ENCODE results near the gene TP53TG5. TPM values are rescaled to one million over a fixed set of nuclear protein-coding genes. Genes with fewer than 3 reads are reported as not detected.

The TP53TG5 gene
- total RNA-seq, 4 donors from 2014 or later, result not detected

- no peak overlapping the region for H3K4me3 ChIP-seq
- H3K9me3 ChIP-seq, result no peaks in the 10 kb centered on the region
- 80 to 90% methylated on average over 9 to 11 of the region's 21 CpGs for WGBS, 2 donors
- TF ChIP-seq POLR2A (IDR thresholded peaks at IDR 0.05) (no peak), CTCF (IDR thresholded peaks at IDR 0.05) (no peak)
- no peak for DNase-seq
- H3K36me3 ChIP-seq, result peaks cover 0 to 8% (median 0%) of the 10 kb centered on the region in 3 donors
- no peaks in the 10 kb centered on the region for H3K27me3 ChIP-seq
- intact Hi-C loops (cut with DNase I), result no loop called here
- no peaks in the 10 kb centered on the region for H3K4me1 ChIP-seq
- H3K27ac ChIP-seq, result no peak overlapping the region
Measured at GRCh38 chr20:45394221-45395113, 16.3 kb upstream of the TP53TG5 start.

GRCh38 chr20:45392733-45393132, 14.6 kb upstream of the TP53TG5 start:
- Histone ChIP-seq H3K9me3 (no peaks in the 10 kb centered on the region), H3K36me3 (peaks cover 0 to 8% (median 0%) of the 10 kb centered on the region in 3 donors), H3K4me1 (no peaks in the 10 kb centered on the region), H3K27me3 (no peaks in the 10 kb centered on the region), H3K4me3 (no peak overlapping the region), H3K27ac (no peak overlapping the region)
- intact Hi-C loops (cut with DNase I), result no loop called here
- TF ChIP-seq POLR2A (IDR thresholded peaks at IDR 0.05) (no peak), CTCF (IDR thresholded peaks at IDR 0.05) (no peak)
- WGBS, 2 donors, result 80 to 94% methylated on average over 3 of the region's 3 CpGs
- DNase-seq, result no peak

GRCh38 chr20:45391559-45391958, 13.4 kb upstream of the TP53TG5 start:
- peaks cover 0 to 8% (median 0%) of the 10 kb centered on the region in 3 donors for H3K36me3 ChIP-seq
- no peak overlapping the region for H3K4me3 ChIP-seq
- WGBS, 2 donors, result 53 to 60% methylated on average over 2 of the region's 2 CpGs
- no peak overlapping the region for H3K27ac ChIP-seq
- DNase-seq, result no peak
- H3K4me1 ChIP-seq, result no peaks in the 10 kb centered on the region
- no peaks in the 10 kb centered on the region for H3K9me3 ChIP-seq
- TF ChIP-seq CTCF (IDR thresholded peaks at IDR 0.05) (no peak), POLR2A (IDR thresholded peaks at IDR 0.05) (no peak)
- H3K27me3 ChIP-seq, result no peaks in the 10 kb centered on the region
- intact Hi-C loops (cut with DNase I), result no loop called here

DNA sequence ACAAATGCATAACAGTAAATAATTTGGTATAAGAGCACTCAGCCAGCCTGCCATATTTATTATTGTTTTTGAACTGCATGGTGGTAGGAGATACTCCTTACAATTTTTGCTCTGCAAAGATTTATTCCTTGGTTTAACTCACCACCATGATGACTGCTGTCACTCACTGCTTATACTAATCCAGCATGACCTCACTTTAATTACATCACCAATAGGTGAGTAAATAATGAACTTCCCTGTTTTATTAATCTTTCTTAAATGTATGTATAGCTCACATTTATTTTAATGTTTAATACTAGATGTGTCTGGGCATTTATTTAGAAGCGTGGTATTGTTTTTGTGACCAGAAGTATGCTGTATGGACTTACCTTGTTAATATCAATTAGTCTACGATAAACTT, 12.8 kb upstream of the TP53TG5 start:
- no peak for DNase-seq
- WGBS, 2 donors, result 91 to 92% methylated on average over 2 of the region's 2 CpGs
- Histone ChIP-seq H3K9me3 (no peaks in the 10 kb centered on the region), H3K36me3 (peaks cover 0 to 8% (median 0%) of the 10 kb centered on the region in 3 donors), H3K27me3 (no peaks in the 10 kb centered on the region), H3K27ac (no peak overlapping the region), H3K4me3 (no peak overlapping the region), H3K4me1 (no peaks in the 10 kb centered on the region)
- intact Hi-C loops (cut with DNase I), result no loop called here
- TF ChIP-seq POLR2A (IDR thresholded peaks at IDR 0.05), result no peak
- TF ChIP-seq CTCF (IDR thresholded peaks at IDR 0.05), result no peak

DNA sequence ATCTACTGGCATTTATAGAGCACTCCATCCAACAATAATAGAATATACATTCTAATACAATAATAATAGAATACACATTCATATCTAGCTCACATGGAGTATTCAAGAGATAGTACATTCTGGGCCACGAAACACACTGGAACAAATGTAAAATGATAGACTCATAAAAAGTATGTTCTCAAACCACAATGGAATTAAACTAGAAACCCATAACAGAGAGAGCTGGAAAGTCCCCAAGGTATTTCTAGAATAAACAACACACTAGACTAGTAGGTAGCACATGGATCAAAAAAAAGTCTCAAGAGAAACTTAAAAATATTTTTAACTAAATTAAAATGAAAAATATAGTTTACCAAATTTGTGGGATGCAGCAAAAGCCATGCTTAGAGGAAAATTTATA, 9.1 kb upstream of the TP53TG5 start:
- Histone ChIP-seq H3K27ac (no peak overlapping the region), H3K36me3 (no peaks in the 10 kb centered on the region), H3K4me1 (no peaks in the 10 kb centered on the region), H3K9me3 (no peaks in the 10 kb centered on the region), H3K4me3 (no peak overlapping the region), H3K27me3 (no peaks in the 10 kb centered on the region)
- DNase-seq, result no peak
- WGBS, 2 donors, result 64 to 90% methylated on average over 1 of the region's 1 CpG
- intact Hi-C loops (cut with DNase I), result no loop called here
- TF ChIP-seq CTCF (IDR thresholded peaks at IDR 0.05), result no peak
- TF ChIP-seq POLR2A (IDR thresholded peaks at IDR 0.05), result no peak

All from esophagus squamous epithelium (tissue), 5 donors.